Urinary bladder (tissue), 4 donors: ENCODE results near the gene NPTN. TPM values are rescaled to one million over a fixed set of nuclear protein-coding genes. Genes with fewer than 3 reads are reported as not detected.

Experiments used
- DNase-seq: peaks from one replicate; pipeline ENCODE4 v3.0.0-alpha.2; 2015; ENCODE audit errors: extremely low spot score
- H3K27ac ChIP-seq: one replicate; pipeline ENCODE4 v1.5.1; 2013; ENCODE audit warnings: low read depth, mild to moderate bottlenecking, moderate library complexity
- H3K36me3 ChIP-seq: one replicate; pipeline ENCODE4 v1.6.1; 2013; ENCODE audit warnings: mild to moderate bottlenecking, moderate library complexity; ENCODE audit not compliant: insufficient read depth
- H3K4me1 ChIP-seq: one replicate; pipeline ENCODE4 v1.6.1; 2013; ENCODE audit warnings: mild to moderate bottlenecking, moderate library complexity; ENCODE audit not compliant: insufficient read depth
- H3K4me3 ChIP-seq: one replicate; pipeline ENCODE4 v1.5.1; 2013; ENCODE audit warnings: low read depth, low read length
- WGBS: extraction: QIAGEN DNeasy Blood & Tissue Kit; methylation state at CpG from one replicate; pipeline ENCODE4 v1.1.7; 2013; 5-methylcytosine and 5-hydroxymethylcytosine counted together
- polyA plus RNA-seq: library from polyadenylated mRNA; stranded (reverse); fragments of 200-250 nt; gene quantifications from one replicate; pipeline ENCODE4 v1.2.3, GENCODE V29; 2013
- total RNA-seq: library from RNA; depleted of rRNA; stranded (reverse); fragments of >200 nt; gene quantifications from one replicate; pipeline ENCODE4 v1.2.3, GENCODE V29; 2014
- donor health status: healthy with polysubstance abuse.
- donor health status: healthy.

NPTN gene
- total and polyA plus RNA-seq, 2 donors: 179 to 276 TPM

DNA sequence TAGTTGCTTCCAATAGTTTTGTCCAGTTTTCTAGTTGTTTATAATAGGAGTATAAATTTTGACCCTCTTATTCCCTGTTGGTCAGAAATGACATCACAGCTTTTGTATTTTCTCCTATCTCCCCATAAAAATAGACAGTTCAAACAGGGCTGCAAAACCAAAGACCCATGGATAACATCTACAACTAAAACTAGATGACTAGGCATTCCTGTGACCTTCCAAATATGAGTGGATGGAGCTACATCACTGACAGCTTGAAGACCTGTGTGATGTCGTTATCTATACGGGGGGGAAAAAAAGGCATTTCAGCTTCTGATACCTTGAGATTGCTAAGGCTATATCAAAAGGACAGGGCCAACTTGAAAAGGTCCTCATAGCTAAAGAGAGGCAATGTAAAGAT lies 105.6 kb downstream of the NPTN start:
- Histone ChIP-seq H3K36me3 (no peaks in the 10 kb centered on the region), H3K4me3 (no peak overlapping the region), H3K27ac (no peak overlapping the region), H3K4me1 (no peaks in the 10 kb centered on the region)
- no peak for DNase-seq
- 75% methylated on average over 2 of the region's 2 CpGs for WGBS

DNA sequence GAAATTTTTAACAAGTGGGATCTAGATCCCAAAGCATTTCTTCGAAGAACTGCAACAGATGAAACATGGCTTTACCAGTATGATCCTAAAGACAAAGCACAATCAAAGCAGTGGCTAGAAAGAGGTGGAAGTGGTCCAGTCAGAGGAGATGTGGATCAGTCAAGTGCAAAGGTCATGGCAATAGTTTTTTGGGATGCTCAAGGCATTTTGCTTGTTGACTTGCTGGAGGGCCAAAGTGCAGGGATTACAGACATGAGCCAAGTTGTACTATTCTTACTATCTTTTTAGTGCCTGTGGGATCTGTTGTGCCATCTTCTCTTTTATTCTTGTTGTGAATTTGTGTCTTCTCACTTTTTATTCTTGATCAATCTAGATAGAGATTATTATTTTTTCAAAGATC lies 108.3 kb downstream of the NPTN start:
- Histone ChIP-seq H3K36me3 (no peaks in the 10 kb centered on the region), H3K27ac (no peak overlapping the region), H3K4me1 (no peaks in the 10 kb centered on the region), H3K4me3 (no peak overlapping the region)
- WGBS: 89% methylated on average over 1 of the region's 1 CpG
- no peak for DNase-seq

GRCh38 chr15:73522011-73522410 lies 111.2 kb downstream of the NPTN start:
- no peak for DNase-seq
- H3K4me3 ChIP-seq: no peak overlapping the region
- no peaks in the 10 kb centered on the region for H3K4me1 ChIP-seq
- H3K27ac ChIP-seq: no peak overlapping the region
- no peaks in the 10 kb centered on the region for H3K36me3 ChIP-seq
- 90% methylated on average over 1 of the region's 1 CpG for WGBS

GRCh38 chr15:73518876-73519733 lies 114.1 kb downstream of the NPTN start:
- H3K27ac ChIP-seq: no peak overlapping the region
- 81% methylated on average over 5 of the region's 5 CpGs for WGBS
- H3K36me3 ChIP-seq: no peaks in the 10 kb centered on the region
- no peak for DNase-seq
- H3K4me3 ChIP-seq: no peak overlapping the region
- no peaks in the 10 kb centered on the region for H3K4me1 ChIP-seq

DNA sequence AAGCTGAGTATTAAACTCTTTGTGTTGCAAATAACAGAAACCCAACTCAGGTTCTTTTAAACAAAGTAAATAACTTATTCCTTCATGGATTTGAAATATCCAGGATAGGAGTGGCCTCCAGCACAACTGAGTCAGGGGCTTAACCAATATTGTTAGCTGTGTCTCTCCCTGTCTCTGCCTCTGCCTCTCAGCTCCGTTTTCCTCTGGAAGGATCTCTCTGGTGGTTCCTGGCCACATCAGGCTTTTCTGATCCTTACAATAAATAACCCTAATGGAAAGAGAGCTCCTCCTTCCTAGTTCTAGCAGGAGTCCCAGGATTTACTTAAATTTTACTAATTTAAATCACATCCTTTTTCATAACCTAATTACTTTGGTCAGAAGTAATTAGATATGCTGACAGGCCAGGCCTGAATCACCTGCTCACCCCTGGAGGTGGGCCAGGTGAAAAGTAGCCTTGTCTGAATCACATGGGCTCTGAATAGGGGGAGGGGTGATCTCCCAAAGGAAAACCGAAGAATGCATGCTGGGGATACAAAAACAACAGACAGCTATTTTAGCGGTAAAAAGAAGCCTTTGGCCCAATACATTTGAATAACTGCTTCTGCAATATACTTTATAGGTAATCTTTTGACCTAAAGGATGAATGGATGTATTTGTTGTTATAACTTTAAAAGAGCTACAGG lies 114.9 kb downstream of the NPTN start:
- WGBS: 55% methylated on average over 3 of the region's 3 CpGs
- H3K4me3 ChIP-seq: no peak overlapping the region
- H3K36me3 ChIP-seq: no peaks in the 10 kb centered on the region
- no peak for DNase-seq
- no peaks in the 10 kb centered on the region for H3K4me1 ChIP-seq
- H3K27ac ChIP-seq: no peak overlapping the region

- Histone ChIP-seq H3K4me1 (no peaks in the 10 kb centered on the region), H3K4me3 (no peak overlapping the region), H3K27ac (no peak overlapping the region), H3K36me3 (no peaks in the 10 kb centered on the region)
- no peak for DNase-seq
- 92% methylated on average over 2 of the region's 2 CpGs for WGBS
These were observed 115.6 kb downstream of the NPTN start for GRCh38 chr15:73517566-73517965.

- WGBS: 67% methylated on average over 1 of the region's 1 CpG
- no peak for DNase-seq
These were observed 117.7 kb downstream of the NPTN start for GRCh38 chr15:73515527-73515926.

More at GRCh38 chr15:73515527-73515926, 117.7 kb downstream of the NPTN start:
- no peak overlapping the region for H3K4me3 ChIP-seq
- H3K36me3 ChIP-seq: no peaks in the 10 kb centered on the region
- no peak overlapping the region for H3K27ac ChIP-seq
- no peaks in the 10 kb centered on the region for H3K4me1 ChIP-seq

Other genes with a start within 250 kb of the NPTN start
- not detected for gene REC114, start 190.2 kb downstream of the NPTN start, total RNA-seq
- not detected for gene REC114, start 190.2 kb downstream of the NPTN start, polyA plus RNA-seq
- gene CD276, start 51.0 kb upstream of the NPTN start, total RNA-seq: 40.6 TPM
- gene CD276, start 51.0 kb upstream of the NPTN start, polyA plus RNA-seq: 55.4 TPM
- gene INSYN1, start 120.0 kb upstream of the NPTN start, total RNA-seq: 7.3 TPM
- gene INSYN1, start 120.0 kb upstream of the NPTN start, polyA plus RNA-seq: 12.2 TPM
- not detected for gene TBC1D21, start 240.2 kb upstream of the NPTN start, total RNA-seq
- not detected for gene TBC1D21, start 240.2 kb upstream of the NPTN start, polyA plus RNA-seq